Measurements from ENCODE around the gene FLNB.

FLNB gene

GRCh38 chr3:58082047-58082446, 73.8 kb downstream of the FLNB start:
- peak; percentile 23 for DNase-seq

- DNase-seq, result no peak
Observed at GRCh38 chr3:58084166-58084565, 75.9 kb downstream of the FLNB start.

GRCh38 chr3:58084788-58085543, 76.7 kb downstream of the FLNB start:
- no peak for DNase-seq

- no peak for DNase-seq
Observed at GRCh38 chr3:58085616-58086015, 77.4 kb downstream of the FLNB start.

- DNase-seq, result no peak
Observed at GRCh38 chr3:58088501-58088900, 80.3 kb downstream of the FLNB start.

GRCh38 chr3:58090351-58090750, 82.1 kb downstream of the FLNB start:
- DNase-seq, result no peak

GRCh38 chr3:58092521-58092920, 84.3 kb downstream of the FLNB start:
- no peak for DNase-seq

- DNase-seq, result no peak
Observed at GRCh38 chr3:58093574-58094195, 85.5 kb downstream of the FLNB start.

GRCh38 chr3:58094657-58095056, 86.4 kb downstream of the FLNB start:
- DNase-seq, result no peak

GRCh38 chr3:58095603-58096138, 87.4 kb downstream of the FLNB start:
- DNase-seq, result no peak

- DNase-seq, result no peak
Observed at GRCh38 chr3:58098531-58098930, 90.3 kb downstream of the FLNB start.

- no peak for DNase-seq
Observed at GRCh38 chr3:58099865-58100264, 91.6 kb downstream of the FLNB start.

GRCh38 chr3:58101499-58102389, 93.5 kb downstream of the FLNB start:
- no peak for DNase-seq

GRCh38 chr3:58102390-58102750, 94.1 kb downstream of the FLNB start:
- DNase-seq, result no peak

GRCh38 chr3:58102976-58103451, 94.8 kb downstream of the FLNB start:
- DNase-seq, result no peak

GRCh38 chr3:58104151-58104550, 95.9 kb downstream of the FLNB start:
- no peak for DNase-seq

GRCh38 chr3:58104712-58105111, 96.5 kb downstream of the FLNB start:
- no peak for DNase-seq

GRCh38 chr3:58105196-58105595, 97.0 kb downstream of the FLNB start:
- no peak for DNase-seq

GRCh38 chr3:58106061-58106460, 97.8 kb downstream of the FLNB start:
- no peak for DNase-seq

GRCh38 chr3:58106640-58107039, 98.4 kb downstream of the FLNB start:
- DNase-seq, result no peak

- no peak for DNase-seq
Observed at GRCh38 chr3:58107597-58107996, 99.4 kb downstream of the FLNB start.

GRCh38 chr3:58109752-58110151, 101.5 kb downstream of the FLNB start:
- DNase-seq, result no peak

- DNase-seq, result no peak
Observed at GRCh38 chr3:58111513-58112184, 103.4 kb downstream of the FLNB start.

Data from KG1 (cell line).